GM04503 (cell line): ENCODE data around the gene ADAMTSL4.
"Not testable (repeated sequence)": the region's sequence is repeated elsewhere in the genome, so short reads cannot be mapped to it uniquely, and the experiment has no call there.

Experiments
- DNase-seq: peaks from one replicate; pipeline ENCODE4 v3.0.0-alpha.2; 2012; ENCODE audit warnings: low read depth

ADAMTSL4 gene

DNA sequence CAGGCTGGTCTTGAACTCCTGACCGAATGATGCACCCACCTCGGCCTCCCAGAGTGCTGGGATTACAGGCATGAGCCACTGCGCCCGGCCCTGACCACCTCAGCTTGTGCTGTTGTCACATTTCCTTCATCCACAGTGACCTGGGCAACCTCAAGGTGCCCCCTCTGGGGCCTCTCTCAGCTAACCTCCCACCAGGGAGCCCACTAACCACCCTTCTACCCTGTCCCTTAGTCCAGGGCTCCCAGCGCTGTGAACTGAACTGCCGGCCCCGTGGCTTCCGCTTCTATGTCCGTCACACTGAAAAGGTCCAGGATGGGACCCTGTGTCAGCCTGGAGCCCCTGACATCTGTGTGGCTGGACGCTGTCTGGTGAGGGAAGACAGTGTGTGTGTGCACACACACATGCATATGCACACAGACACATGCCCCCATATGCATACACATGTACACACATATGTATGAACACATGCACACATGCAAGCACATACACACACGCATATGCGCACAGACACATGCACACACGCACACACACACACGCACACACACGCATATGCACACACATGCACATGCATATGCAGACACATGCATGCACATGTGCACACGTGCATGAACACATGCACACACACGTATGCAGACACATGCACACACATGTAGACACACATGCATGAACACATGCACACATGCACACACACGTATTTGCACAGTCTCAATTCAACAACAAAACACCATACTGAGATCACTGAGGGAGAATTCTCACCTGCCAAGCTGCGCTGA is 6.2 kb downstream of the ADAMTSL4 start:
- no peak for DNase-seq

DNA sequence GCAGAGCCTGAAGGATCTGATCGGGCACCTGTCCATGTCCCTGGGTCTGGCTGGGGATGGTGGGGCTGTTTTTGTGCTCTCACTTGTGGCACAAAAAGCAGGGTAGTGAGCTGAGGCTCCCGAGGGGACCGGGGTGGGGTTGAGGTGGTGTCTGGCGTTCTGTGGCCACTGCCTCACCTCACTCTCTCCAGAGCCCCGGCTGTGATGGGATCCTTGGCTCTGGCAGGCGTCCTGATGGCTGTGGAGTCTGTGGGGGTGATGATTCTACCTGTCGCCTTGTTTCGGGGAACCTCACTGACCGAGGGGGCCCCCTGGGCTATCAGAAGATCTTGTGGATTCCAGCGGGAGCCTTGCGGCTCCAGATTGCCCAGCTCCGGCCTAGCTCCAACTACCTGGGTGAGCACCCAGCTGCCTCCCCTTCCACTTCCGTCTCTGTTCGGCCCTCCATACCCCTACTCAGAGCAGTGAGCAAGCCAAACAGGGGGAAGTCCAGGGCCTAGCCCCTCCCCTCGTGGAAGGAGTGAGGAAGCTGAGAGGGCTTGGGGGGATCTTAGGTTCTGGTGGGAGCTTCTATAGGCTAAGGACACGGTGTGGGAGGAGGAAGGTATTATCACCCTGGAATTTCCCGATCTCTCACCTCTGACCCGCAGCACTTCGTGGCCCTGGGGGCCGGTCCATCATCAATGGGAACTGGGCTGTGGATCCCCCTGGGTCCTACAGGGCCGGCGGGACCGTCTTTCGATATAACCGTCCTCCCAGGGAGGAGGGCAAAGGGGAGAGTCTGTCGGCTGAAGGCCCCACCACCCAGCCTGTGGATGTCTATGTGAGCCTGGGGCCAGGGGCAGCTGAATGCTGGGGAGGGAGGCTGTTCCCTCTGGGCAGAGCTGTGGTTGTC is 7.0 kb downstream of the ADAMTSL4 start:
- DNase-seq: no peak

DNA sequence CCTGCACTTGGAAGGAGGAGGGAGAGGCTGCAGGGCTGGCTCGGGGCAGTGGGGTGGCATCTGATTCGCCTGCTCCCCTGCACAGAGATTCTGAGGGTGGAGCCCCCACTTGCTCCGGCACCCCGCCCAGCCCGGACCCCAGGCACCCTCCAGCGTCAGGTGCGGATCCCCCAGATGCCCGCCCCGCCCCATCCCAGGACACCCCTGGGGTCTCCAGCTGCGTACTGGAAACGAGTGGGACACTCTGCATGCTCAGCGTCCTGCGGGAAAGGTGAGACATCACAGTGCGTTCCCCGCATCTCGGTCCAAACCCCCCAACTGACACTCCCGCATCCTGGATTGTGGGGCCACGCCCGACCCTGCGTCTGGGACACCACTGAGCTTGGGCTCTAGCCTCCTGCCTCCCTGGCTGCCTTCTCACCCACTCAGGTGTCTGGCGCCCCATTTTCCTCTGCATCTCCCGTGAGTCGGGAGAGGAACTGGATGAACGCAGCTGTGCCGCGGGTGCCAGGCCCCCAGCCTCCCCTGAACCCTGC is 7.9 kb downstream of the ADAMTSL4 start:
- no peak for DNase-seq

DNA sequence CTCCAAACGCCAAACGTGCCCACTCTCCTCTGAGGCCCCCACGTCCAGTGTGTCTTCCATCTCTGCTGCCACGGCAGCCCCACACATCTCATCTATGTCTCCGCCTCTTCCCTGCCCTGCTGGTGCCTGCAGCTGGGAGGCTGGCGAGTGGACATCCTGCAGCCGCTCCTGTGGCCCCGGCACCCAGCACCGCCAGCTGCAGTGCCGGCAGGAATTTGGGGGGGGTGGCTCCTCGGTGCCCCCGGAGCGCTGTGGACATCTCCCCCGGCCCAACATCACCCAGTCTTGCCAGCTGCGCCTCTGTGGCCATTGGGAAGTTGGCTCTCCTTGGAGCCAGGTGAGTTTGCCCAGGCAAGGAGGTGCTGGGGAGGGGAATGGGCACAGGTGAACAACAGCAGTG is 8.6 kb downstream of the ADAMTSL4 start:
- no peak for DNase-seq

DNA sequence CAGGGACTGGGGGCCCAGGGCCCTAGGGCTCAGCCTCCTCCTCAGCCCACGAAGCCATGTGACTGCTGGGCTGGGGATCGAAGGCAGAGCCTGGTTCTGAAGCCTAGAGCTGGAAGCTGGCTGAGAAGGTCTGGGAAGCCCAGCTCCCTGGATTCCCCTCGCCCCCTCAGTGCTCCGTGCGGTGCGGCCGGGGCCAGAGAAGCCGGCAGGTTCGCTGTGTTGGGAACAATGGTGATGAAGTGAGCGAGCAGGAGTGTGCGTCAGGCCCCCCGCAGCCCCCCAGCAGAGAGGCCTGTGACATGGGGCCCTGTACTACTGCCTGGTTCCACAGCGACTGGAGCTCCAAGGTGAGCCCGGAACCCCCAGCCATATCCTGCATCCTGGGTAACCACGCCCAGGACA is 9.1 kb downstream of the ADAMTSL4 start:
- DNase-seq: no peak

DNA sequence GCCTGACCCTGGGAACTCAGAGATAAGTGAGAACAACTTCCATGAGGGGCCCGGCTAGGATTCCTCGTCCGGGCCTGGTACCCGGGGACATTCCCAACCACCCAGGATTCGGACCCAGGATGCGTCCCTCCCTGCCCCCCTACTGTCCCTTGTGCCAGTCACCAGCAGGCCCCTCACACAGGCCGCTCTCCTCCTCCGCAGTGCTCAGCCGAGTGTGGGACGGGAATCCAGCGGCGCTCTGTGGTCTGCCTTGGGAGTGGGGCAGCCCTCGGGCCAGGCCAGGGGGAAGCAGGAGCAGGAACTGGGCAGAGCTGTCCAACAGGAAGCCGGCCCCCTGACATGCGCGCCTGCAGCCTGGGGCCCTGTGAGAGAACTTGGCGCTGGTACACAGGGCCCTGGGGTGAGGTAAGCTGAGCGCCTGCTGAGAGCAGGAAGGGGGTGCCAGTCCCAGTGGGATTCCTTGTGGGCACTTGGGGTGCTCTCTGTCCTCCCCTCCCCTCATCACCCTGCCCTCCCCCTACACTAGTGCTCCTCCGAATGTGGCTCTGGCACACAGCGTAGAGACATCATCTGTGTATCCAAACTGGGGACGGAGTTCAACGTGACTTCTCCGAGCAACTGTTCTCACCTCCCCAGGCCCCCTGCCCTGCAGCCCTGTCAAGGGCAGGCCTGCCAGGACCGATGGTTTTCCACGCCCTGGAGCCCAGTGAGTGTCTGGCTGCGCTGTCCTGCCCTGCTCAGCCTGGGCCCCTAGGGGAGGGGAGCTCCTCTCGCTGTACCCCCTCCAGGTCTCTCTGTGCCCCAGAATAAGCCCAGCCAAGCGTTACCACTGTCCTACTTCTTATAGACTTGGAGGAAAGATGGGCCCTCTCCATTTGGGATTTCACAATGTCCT is 9.8 kb downstream of the ADAMTSL4 start:
- DNase-seq: no peak

DNA sequence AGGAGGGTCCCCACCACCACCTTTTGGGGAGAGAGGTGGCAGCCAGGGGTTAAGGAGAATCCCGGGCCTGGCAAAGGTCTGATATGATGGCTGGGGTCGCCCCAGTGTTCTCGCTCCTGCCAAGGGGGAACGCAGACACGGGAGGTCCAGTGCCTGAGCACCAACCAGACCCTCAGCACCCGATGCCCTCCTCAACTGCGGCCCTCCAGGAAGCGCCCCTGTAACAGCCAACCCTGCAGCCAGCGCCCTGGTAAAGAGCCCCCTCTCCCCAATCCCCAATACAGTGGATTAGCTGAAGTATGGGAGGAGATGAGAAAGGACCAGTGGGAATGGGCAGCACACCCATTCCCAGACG is 10.4 kb downstream of the ADAMTSL4 start:
- no peak for DNase-seq

DNA sequence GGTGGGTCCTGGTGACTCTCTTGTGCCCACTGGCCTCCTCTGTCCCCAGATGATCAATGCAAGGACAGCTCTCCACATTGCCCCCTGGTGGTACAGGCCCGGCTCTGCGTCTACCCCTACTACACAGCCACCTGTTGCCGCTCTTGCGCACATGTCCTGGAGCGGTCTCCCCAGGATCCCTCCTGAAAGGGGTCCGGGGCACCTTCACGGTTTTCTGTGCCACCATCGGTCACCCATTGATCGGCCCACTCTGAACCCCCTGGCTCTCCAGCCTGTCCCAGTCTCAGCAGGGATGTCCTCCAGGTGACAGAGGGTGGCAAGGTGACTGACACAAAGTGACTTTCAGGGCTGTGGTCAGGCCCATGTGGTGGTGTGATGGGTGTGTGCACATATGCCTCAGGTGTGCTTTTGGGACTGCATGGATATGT is 10.8 kb downstream of the ADAMTSL4 start:
- DNase-seq: no peak

DNA sequence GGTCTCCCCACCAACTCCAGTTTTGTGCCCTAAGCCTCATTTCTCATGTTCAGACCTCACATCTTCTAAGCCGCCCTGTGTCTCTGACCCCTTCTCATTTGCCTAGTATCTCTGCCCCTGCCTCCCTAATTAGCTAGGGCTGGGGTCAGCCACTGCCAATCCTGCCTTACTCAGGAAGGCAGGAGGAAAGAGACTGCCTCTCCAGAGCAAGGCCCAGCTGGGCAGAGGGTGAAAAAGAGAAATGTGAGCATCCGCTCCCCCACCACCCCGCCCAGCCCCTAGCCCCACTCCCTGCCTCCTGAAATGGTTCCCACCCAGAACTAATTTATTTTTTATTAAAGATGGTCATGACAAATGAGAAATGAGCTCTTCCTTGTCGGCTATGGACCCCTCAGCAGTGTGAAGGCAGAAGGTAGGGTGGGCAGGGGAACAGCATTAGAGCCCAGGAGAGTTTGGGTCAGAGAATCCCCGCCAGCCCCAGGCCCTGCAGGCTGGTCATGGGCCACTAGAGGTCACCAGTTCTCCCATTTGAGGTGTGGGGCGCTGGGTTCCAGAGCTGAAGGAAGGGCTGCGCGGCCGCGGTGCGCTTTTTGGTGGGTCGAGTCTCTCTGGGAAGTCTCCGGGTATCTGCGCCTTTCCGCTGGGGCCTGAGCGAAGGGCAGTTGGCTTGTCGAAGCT is 11.5 kb downstream of the ADAMTSL4 start:
- no peak for DNase-seq

DNA sequence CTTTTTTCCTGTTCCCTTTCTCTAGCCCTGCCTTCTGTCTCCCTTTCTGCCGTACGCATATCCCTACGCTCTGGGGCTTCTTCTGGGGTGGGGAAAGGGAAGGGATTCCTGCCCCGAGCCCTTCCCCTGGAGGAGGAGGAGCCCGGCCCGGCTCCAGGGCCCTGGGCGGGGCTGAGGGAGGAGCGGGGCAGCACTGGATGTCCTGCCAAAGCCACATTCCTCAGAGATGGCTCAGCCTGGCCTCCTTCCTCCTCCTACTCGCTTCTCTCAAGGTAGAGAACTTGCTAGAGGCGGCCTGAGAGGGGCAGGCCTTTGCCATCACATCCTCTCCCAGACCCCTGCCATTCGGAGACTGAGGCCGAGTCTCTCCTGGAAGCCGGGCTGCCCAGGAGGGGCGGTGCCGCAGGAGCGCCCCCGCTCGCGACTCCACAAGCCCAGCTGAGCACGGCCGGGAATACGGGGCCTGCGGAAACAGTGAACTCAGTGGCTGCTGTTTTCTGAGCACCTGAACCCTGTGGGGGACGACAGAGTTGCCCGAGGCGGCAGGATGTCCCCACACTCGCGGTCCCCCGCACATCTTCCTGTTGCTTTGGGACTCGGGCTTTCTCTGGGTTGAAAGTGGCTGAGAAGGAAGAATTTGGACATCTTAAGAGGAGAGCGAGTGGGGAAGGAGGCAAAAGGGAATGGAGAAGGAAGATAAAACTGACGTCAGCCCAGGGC is 12.2 kb downstream of the ADAMTSL4 start:
- DNase-seq: peak; percentile 93

DNA sequence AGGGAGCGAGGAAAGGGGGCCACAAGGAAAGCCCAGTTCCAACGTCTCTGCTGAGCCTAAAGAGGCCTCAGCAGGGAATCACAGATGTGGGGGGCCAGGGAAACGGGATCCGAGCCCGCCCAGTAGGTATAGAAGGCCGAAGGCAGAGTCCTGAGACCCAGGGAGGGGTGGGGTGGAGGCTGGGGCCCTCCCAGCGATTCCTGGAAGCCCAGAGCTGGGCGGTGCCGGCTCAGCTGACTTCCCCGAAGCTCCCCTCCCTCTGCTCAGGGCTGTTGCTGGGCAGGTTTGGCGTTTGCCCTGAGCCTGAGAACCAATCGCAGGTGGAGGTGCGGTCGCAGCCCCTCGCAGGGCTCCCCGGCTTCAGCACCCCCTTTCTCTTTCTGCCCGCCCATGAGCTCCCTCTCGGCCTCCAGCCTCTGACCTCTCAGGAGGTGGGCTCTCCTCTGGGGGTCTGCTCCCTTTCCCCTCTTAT is 12.8 kb downstream of the ADAMTSL4 start:
- peak; percentile 71 for DNase-seq

DNA sequence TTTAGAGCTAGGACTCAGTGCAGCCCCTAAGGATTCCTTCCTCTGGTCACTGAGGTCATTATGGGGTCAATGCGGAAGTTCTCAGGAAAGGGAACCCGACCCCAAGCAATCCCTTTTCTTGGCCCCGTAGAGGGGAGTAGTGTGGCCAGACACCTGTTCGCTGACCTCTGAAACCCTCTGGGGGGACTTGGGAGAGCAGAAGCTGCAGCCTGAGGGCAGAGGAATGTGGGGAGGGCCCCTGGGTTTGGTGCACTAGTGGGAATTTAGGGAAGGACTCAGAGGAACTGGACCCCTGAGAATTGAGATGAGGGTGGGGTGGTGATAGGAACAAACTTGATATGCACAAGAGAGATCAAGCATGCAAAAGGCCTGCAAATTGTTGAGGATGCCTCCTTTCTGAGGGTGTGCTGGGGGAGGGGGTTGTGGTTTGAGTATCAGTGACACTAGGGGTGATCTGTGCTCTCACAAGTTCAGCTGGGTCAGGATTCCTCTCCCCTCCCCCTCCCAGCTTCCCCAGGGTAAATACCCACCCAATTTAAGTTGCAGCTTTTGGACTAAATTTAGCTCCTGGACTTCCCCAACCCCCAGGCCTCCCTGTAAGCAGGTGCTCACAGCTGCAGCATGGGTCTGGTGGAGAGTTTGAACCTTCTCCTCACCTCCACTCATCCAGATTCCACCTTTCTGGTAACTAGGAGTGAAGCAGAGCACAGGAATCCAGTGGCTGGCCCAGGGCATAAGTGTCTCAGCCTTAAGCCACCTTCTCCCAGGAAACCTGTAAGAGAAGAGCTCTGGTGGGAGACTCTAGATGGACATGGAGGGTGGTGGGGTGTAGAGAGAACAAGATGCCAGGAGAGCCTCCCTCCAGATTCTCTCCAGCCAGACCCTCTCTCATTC is 13.5 kb downstream of the ADAMTSL4 start:
- no peak for DNase-seq

DNA sequence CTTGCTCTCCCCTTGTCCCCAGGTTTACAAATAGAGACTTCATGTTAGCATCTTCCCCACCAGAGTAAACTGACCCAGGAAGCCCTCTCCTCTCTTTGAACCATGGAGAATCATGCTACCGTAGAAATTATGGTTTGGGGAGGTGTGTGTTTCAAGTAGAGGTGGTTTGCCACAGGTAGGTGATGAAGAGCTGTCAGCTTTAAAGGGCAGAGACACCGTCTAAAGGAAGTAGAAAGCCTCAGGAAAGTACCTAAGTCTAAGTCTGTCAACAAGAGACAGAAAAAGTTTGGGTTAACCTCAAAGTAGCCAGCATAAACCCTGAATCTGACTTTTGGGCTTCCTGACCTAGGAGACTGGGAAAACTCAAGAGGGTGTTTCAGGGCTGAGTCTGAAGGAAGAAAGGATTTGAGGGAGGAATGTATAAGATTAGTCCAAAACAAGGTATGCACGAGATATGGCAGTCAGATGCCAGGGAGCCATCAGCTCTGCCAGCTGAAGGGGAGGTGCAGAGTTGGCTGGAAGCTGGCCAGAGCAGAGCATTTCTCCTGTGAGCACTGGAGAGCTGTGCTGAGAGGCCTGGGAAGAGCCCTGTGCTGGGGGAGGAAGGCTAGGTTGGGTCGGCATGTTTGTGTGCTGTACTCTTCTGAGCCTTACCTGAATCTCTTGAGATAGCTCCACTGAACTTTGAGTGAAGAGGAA is 14.3 kb downstream of the ADAMTSL4 start:
- no peak for DNase-seq

DNA sequence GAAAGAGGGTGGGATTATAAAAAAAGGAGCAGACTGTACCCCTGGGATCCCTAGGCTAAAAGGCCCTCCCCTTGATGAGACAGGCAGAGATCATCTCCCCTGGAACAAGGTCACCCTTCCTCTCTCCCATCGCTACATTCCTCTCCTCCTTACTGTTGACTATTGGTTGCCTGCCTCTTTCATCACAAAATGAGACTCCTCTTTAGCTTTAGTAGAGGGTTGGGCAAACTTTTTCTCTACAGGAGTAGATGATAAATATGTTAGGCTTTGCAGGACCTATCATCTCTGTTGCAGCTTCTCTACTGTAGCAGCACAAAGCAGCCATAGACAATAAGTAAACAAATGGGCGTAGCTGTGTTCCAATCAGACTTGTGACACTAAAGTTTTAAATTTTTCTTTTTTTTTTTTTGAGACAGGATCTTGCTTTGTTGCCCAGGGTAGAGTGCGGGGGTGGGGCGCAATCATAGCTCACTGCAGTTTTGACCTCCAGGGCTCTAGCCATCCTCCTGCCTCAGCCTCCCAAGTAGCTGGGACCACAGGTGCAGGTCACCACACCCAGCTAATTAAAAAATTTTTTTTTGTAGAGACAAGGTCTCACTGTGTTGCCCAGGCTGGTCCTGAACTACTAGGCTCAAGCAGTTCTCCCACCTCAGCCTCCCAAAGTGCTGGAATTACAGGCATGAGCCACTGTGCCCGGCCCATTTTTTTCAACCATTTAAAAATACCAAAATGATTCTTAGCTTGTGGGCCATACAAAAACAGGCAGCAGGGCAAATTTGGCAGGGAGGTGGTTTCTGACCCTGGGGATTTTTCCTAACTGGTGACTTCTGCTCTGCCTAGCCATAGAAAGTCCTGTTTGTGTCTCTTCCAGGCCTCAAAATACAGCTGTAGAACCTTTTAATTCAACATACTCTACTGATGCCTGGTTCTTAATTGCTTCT is 15.1 kb downstream of the ADAMTSL4 start:
- no peak for DNase-seq

DNA sequence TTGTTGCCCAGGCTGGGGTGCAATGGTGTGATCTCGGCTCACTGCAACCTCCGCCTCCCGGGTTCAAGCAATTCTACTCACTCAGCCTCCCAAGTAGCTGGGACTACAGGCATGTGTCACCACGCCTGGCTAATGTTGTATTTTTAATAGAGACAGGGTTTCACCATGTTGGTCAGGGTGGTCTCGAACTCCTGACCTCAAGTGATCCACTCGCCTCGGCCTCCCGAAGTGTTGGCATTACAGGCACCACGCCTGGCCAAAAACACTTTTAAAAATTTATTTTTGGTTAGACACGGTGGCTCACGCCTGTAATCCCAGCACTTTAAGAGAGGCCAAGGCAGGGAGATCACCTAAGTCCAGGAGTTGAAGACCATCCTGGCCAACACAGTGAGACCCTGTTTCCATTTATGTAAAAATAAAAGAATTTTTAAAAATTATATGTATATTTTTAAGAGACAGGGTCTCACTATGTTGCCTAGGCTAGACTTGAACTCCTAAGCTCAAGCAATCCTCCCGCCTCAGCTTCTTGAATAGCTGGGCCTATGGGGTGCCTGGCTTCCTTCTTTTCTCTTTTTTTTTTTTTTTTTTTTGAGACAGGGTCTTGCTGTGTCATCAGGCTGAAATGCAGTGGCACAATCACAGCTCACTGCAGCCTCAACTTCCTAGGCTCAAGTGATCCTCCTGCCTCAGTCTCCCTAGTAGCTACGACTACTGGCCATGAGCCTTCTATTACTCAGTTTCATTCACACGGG is 16.2 kb downstream of the ADAMTSL4 start:
- DNase-seq: not testable (repeated sequence)

DNA sequence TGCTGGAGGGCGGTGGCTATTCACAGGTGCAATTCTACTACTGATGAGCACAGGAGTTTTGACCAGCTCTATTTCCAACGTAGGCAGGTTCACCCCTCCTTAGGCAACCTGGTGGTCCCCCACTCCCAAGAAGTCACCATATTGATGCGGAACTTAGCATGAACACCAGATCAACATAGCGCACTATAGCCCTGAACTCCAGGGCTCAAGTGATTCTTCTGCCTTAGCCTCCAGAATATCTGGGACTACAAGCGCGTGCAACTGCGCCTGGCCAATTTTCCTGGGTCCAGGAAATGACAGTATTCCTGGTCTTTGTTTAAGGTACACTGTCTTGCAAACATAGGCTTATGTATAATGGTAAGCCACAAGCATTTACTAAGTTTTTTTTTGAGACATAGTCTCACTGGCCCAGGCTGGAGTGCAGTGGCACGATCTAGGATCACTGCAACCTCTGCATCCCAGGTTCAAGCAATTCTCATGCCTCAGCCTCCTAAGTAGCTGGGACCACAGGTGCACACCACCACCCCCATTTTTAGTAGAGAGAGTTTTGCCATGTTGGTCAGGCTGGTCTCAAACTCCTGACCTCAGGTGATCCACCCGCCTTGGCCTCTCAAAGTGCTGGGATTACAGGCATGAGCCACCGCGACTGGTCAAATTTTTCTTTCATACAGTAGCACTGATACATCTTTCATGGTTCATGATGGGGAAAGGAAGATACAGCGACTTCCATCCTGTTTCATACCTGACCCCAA is 17.6 kb downstream of the ADAMTSL4 start:
- DNase-seq: no peak
